GM21528 (cell line): Measurements from ENCODE around the gene AGAP4.
"Not testable (repeated sequence)": the region's sequence is repeated elsewhere in the genome, so short reads cannot be mapped to it uniquely, and the experiment has no call there.

ENCODE experiments used
- ATAC-seq: cut with Tn5 transposase; IDR thresholded peaks from one replicate; pipeline ENCODE4 v1.9.1; 2021; ENCODE audit warnings: mild to moderate bottlenecking, moderate library complexity; ENCODE audit not compliant: unreplicated experiment, low FRiP score

Gene AGAP4

GRCh38 chr10:45847400-45847799 lies at the start of gene AGAP4:
AGAP4 (minus strand) TSS chr10:45847500; CDS start chr10:45847347, 153 bp downstream.
- ATAC-seq, result not testable (repeated sequence)

- ATAC-seq, result not testable (repeated sequence)
These were observed 43.4 kb upstream of the AGAP4 start for GRCh38 chr10:45890721-45891120.

GRCh38 chr10:45889539-45890230 lies 42.4 kb upstream of the AGAP4 start:
- not testable (repeated sequence) for ATAC-seq

GRCh38 chr10:45882880-45883279 lies 35.6 kb upstream of the AGAP4 start:
- not testable (repeated sequence) for ATAC-seq

GRCh38 chr10:45865404-45865803 lies 18.1 kb upstream of the AGAP4 start:
- ATAC-seq, result not testable (repeated sequence)

GRCh38 chr10:45864264-45864663 lies 17.0 kb upstream of the AGAP4 start:
- ATAC-seq, result not testable (repeated sequence)

GRCh38 chr10:45863632-45864031 lies 16.3 kb upstream of the AGAP4 start:
- not testable (repeated sequence) for ATAC-seq

- ATAC-seq, result not testable (repeated sequence)
These were observed 10.6 kb upstream of the AGAP4 start for GRCh38 chr10:45857931-45858330.

GRCh38 chr10:45848467-45848866 lies 1.2 kb upstream of the AGAP4 start:
- not testable (repeated sequence) for ATAC-seq

- ATAC-seq, result not testable (repeated sequence)
These were observed 24.4 kb downstream of the AGAP4 start for GRCh38 chr10:45822918-45823317.

- ATAC-seq, result not testable (repeated sequence)
These were observed 27.0 kb downstream of the AGAP4 start for GRCh38 chr10:45820107-45820830.

- no peak for ATAC-seq
These were observed 27.7 kb downstream of the AGAP4 start for GRCh38 chr10:45819552-45819951.

GRCh38 chr10:45817912-45818311 lies 29.4 kb downstream of the AGAP4 start:
- no peak for ATAC-seq

- no peak for ATAC-seq
These were observed 30.0 kb downstream of the AGAP4 start for GRCh38 chr10:45817130-45817859.

- not testable (repeated sequence) for ATAC-seq
These were observed 33.2 kb downstream of the AGAP4 start for GRCh38 chr10:45814146-45814545.

GRCh38 chr10:45812959-45813358 lies 34.3 kb downstream of the AGAP4 start:
- not testable (repeated sequence) for ATAC-seq

- ATAC-seq, result no peak
These were observed 36.2 kb downstream of the AGAP4 start for GRCh38 chr10:45811075-45811474.

GRCh38 chr10:45809837-45810236 lies 37.5 kb downstream of the AGAP4 start:
- ATAC-seq, result no peak

- ATAC-seq, result not testable (repeated sequence)
These were observed 42.3 kb downstream of the AGAP4 start for GRCh38 chr10:45804996-45805395.

GRCh38 chr10:45803060-45804010 lies 44.0 kb downstream of the AGAP4 start:
- ATAC-seq, result not testable (repeated sequence)
